HepG2 (cell line): ENCODE measurements around the gene FAM240A. TPM values are rescaled to one million over a fixed set of nuclear protein-coding genes. Genes with fewer than 3 reads are reported as not detected.
A peak's percentile ranks its signal among the peaks of the same experiment; 100 is the strongest.

Experiments used
- ATAC-seq: fragments of 200-7000 bp; cut with Tn5 transposase; 3 replicates; pipeline ENCODE4 v1.9.1; 2020; ENCODE audit warnings: mild to moderate bottlenecking, moderate library complexity
- BruUV-seq: library from RNA; stranded (reverse); fragments of 400-500 nt; replicated peaks from 2 replicates; lab custom pipeline; 2021; lab: Mats Ljungman, UMichigan
- CTCF ChIA-PET: fragments of 300-600 bp; formaldehyde crosslinking; extraction: SDS; loops from one replicate; lab custom pipeline; 2021; ENCODE audit warnings: low total read pairs, inconsistent platforms, low intra/inter-chr PET ratio; lab: Yijun Ruan, JAX
- POLR2A ChIA-PET: fragments of 350-600 bp; sonication (Branson Sonifier 250); formaldehyde crosslinking; loops from one replicate; lab custom pipeline; 2020; ENCODE audit warnings: antibody characterized with exemption, inconsistent platforms; lab: Yijun Ruan, JAX
- DNase-seq: peaks from one replicate; pipeline ENCODE4 v3.0.0-alpha.2; 2015; ENCODE audit warnings: low spot score
- FAIRE-seq: peaks from 3 replicates; lab custom pipeline; 2011; peaks lifted over from hg19 to GRCh38; lab: Jason Lieb, UNC
- H2AFZ ChIP-seq: one replicate; pipeline ENCODE4 v1.6.1; 2011; ENCODE audit warnings: low read length, inconsistent platforms
- H3K27ac ChIP-seq: fragments of 300-600 bp; 3 replicates; pipeline ENCODE4 v1.8.0; 2011; ENCODE audit warnings: mixed run types, mild to moderate bottlenecking, mixed read lengths, low read length, inconsistent platforms; ENCODE audit not compliant: insufficient read depth; ENCODE audit errors: extremely low read length
- H3K27me3 ChIP-seq, 2 experiments: fragments of 200-600 bp in 1 of 2; 2 replicates in 1 of 2; 3 replicates in 1 of 2; pipeline versions ENCODE4 v1.6.0 to v1.8.0; 2011; ENCODE audit warnings: low read length in 2 of 2, mild to moderate bottlenecking in 2 of 2, moderate library complexity in 2 of 2, inconsistent platforms in 1 of 2; ENCODE audit not compliant: insufficient read depth in 2 of 2, control insufficient read depth in 1 of 2
- H3K36me3 ChIP-seq, 2 experiments: fragments of 200-600 bp in 1 of 2; replicated peaks in 1 of 2; 2 replicates in 1 of 2; 3 replicates in 1 of 2; pipeline versions ENCODE4 v1.5.1 to v1.8.0; 2011; ENCODE audit warnings: low read length in 2 of 2, inconsistent platforms in 1 of 2; ENCODE audit not compliant: insufficient read depth in 2 of 2, control insufficient read depth in 1 of 2
- H3K4me1 ChIP-seq: 2 replicates; pipeline ENCODE4 v1.5.1; 2012; ENCODE audit warnings: low read length, inconsistent platforms; ENCODE audit not compliant: insufficient read depth
- H3K4me2 ChIP-seq: 2 replicates; pipeline ENCODE4 v1.6.0; 2011; ENCODE audit warnings: low read depth, low read length, inconsistent platforms
- H3K4me3 ChIP-seq, 3 experiments: fragments of 200-600 bp in 1 of 3; sonication (generic), shearing (Covaris generic) in 1 of 3; replicated peaks in 1 of 3; 2 replicates each; pipeline ENCODE4 v1.5.1; 2011 to 2016; ENCODE audit warnings: low read length in 3 of 3, inconsistent platforms in 2 of 3, low read depth in 2 of 3, mild to moderate bottlenecking in 2 of 3, control low read depth in 1 of 3, mixed read lengths in 1 of 3; ENCODE audit not compliant: insufficient read depth in 1 of 3
- H3K79me2 ChIP-seq: one replicate; pipeline ENCODE4 v1.6.1; 2011; ENCODE audit warnings: low read length, inconsistent platforms; ENCODE audit not compliant: insufficient read depth
- H3K9ac ChIP-seq: 2 replicates; pipeline ENCODE4 v1.6.0; 2011; ENCODE audit warnings: mild to moderate bottlenecking, low read depth, low read length, inconsistent platforms; ENCODE audit not compliant: insufficient read depth
- H3K9me3 ChIP-seq: 2 replicates; pipeline ENCODE4 v1.5.1; 2012; ENCODE audit warnings: mild to moderate bottlenecking, low read length
- H4K20me1 ChIP-seq: 2 replicates; pipeline ENCODE4 v1.6.0; 2011; ENCODE audit warnings: inconsistent platforms, mild to moderate bottlenecking, low read length, moderate library complexity; ENCODE audit not compliant: insufficient read depth
- CEBPB ChIP-seq: IDR thresholded peaks from 2 replicates; pipeline ENCODE4 v1.6.1; 2011; ENCODE audit warnings: low read depth, low read length, improper control_type of control experiment, borderline replicate concordance
- CEBPG ChIP-seq: IDR thresholded peaks from 2 replicates; pipeline ENCODE4 v1.6.1; 2016
- NR2F6 ChIP-seq, 2 experiments: IDR thresholded peaks; 2 replicates each; pipeline ENCODE4 v1.6.1; 2016; ENCODE audit warnings: antibody characterized with exemption in 1 of 2, mild to moderate bottlenecking in 1 of 2
- PHF8 ChIP-seq: sonication (generic); formaldehyde crosslinking; IDR thresholded peaks from 2 replicates; pipeline ENCODE4 v1.5.0; 2020; ENCODE audit warnings: missing genetic modification reagents
- RARA ChIP-seq: IDR thresholded peaks from 2 replicates; pipeline ENCODE4 v1.6.1; 2016; ENCODE audit warnings: missing genetic modification reagents, missing compliant biosample characterization
- RXRB ChIP-seq: IDR thresholded peaks from 2 replicates; pipeline ENCODE4 v1.6.1; 2016; ENCODE audit warnings: borderline replicate concordance, missing genetic modification reagents, missing compliant biosample characterization
- ZNF12 ChIP-seq: sonication (generic); formaldehyde crosslinking; IDR thresholded peaks from 2 replicates; pipeline ENCODE4 v1.5.0; 2020; ENCODE audit warnings: missing genetic modification reagents
- WGBS: methylation state at CpG from one replicate; pipeline ENCODE4 v1.1.6; 2017; ENCODE audit warnings: low lambda C conversion rate; 5-methylcytosine and 5-hydroxymethylcytosine counted together
- in situ Hi-C: cut with HindIII; loops from 2 replicates; pipeline ENCODE4 v1.10.0; 2017; ENCODE audit warnings: low pct_unique_long_range_greater_than_20kb; ENCODE audit not compliant: extremely low pct_ligation_motif_present
- intact Hi-C: fragments of 100-400 bp; cut with micrococcal nuclease; formaldehyde crosslinking; loops from one replicate; pipeline ENCODE4 v1.10.0; 2022; ENCODE audit not compliant: unreplicated experiment
- polyA plus RNA-seq, 8 experiments: library from polyadenylated mRNA; depleted of rRNA in 3 of 8; stranded (reverse) in 7 of 8; unstranded in 1 of 8; fragments of >200 nt; fragmentation: Illumina TruSeq in 4 of 8; extraction: Trizol in 4 of 8; gene quantifications; 2 replicates each; pipeline versions ENCODE4 v1.2.1 to v1.2.3, GENCODE V29; 2011 to 2016; ENCODE audit warnings: low read depth in 4 of 8, missing spikeins in 1 of 8, mixed read lengths in 1 of 8; ENCODE audit not compliant: insufficient read depth in 1 of 8
- total RNA-seq, 5 experiments: library from RNA; depleted of rRNA; stranded (reverse); fragments of >200 nt; fragmentation: Illumina TruSeq; extraction: Trizol; gene quantifications; 2 replicates each; pipeline ENCODE4 v1.2.3, GENCODE V29; 2016; ENCODE audit warnings: low read depth in 1 of 5
- TF ChIP-seq, protein P1 (sequence below): IDR thresholded peaks from 2 replicates; pipeline ENCODE4 v1.6.1; 2016; ENCODE audit warnings: missing compliant biosample characterization, missing genetic modification reagents, borderline replicate concordance
- TF ChIP-seq, protein P2 (sequence below): IDR thresholded peaks from 2 replicates; pipeline ENCODE4 v1.6.1; 2016; ENCODE audit warnings: missing genetic modification reagents, missing compliant biosample characterization
- TF ChIP-seq, protein P3 (sequence below): sonication (generic); formaldehyde crosslinking; IDR thresholded peaks from 2 replicates; pipeline ENCODE4 v1.8.0; 2022; ENCODE audit warnings: missing genetic modification reagents, mild to moderate bottlenecking, borderline replicate concordance
- TF ChIP-seq, protein P4 (sequence below): sonication (generic); formaldehyde crosslinking; IDR thresholded peaks from 2 replicates; pipeline ENCODE4; 2020; ENCODE audit warnings: missing genetic modification reagents, mild to moderate bottlenecking, borderline replicate concordance

The FAM240A gene
- total and polyA plus RNA-seq, 2 of the 13 experiments (the other 11 are each of a cell fraction or from before 2014, with no cell fraction given): not detected

DNA sequence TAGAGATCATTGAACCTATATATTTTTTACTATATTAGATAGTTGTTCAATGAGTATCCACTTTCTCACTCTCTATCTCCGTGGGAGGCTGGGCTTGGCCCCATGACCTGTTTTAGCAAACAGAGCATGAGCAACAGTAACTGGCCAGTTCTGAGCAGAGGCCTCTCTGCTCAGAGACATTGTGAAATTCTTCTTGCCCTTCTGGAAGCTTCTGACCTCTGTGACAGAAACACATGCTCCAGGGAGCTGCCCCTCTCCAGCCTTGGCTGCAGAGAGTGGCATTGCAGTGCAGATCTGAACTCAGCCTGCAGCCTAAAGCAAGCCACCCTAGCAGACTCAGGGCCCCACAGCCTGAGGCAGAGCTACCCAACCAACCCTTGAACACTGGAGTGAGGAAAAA lies 20.5 kb downstream of the FAM240A start:
- H3K4me3 ChIP-seq: no peak overlapping the region
- FAIRE-seq (no peak), ATAC-seq (peak; percentile 71), DNase-seq (peak; percentile 30)
- H3K27ac ChIP-seq: no peak overlapping the region
- no peaks in the 10 kb centered on the region; a peak in 2 of 5 replicates for H3K27me3 ChIP-seq
- H3K79me2 ChIP-seq: no peaks in the 10 kb centered on the region
- TF ChIP-seq NR2F6 (IDR thresholded peaks at IDR 0.05) (peak; percentile 13; the same call in 1 of the 2 replicates), NR2F6 (CRISPR knock-in tag; IDR thresholded peaks at IDR 0.05) (peak; percentile 35; the same call in 1 of the 2 replicates), CEBPG (CRISPR knock-in tag) (peak; percentile 28; the same call in 1 of the 2 replicates), CEBPB (peak; percentile 63), RXRB (CRISPR knock-in tag) (0 out of 2 replicates have a peak, but pooled peaks have one; percentile 22), PHF8 (CRISPR knock-in tag) (no peak), RARA (CRISPR knock-in tag) (peak; percentile 24; the same call in 1 of the 2 replicates)
- TF ChIP-seq, protein P1, sequence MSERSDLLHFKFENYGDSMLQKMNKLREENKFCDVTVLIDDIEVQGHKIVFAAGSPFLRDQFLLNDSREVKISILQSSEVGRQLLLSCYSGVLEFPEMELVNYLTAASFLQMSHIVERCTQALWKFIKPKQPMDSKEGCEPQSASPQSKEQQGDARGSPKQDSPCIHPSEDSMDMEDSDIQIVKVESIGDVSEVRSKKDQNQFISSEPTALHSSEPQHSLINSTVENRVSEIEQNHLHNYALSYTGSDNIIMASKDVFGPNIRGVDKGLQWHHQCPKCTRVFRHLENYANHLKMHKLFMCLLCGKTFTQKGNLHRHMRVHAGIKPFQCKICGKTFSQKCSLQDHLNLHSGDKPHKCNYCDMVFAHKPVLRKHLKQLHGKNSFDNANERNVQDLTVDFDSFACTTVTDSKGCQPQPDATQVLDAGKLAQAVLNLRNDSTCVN (CRISPR knock-in tag): no peak
- ChIA-PET POLR2A (no interaction called here), CTCF (no interaction called here)
- H4K20me1 ChIP-seq: no peaks in the 10 kb centered on the region
- no TSS peak for BruUV-seq
- H3K4me2 ChIP-seq: no peak overlapping the region
- H2AFZ ChIP-seq: no peak overlapping the region
- in situ Hi-C loops: no loop called here
- 0% methylated on average over 1 of the region's 1 CpG for WGBS
- H3K9me3 ChIP-seq: no peaks in the 10 kb centered on the region
- no peak overlapping the region for H3K9ac ChIP-seq
- no peaks in the 10 kb centered on the region for H3K36me3 ChIP-seq
- intact Hi-C loops: no loop called here
- peaks cover 7% of the 10 kb centered on the region for H3K4me1 ChIP-seq

DNA sequence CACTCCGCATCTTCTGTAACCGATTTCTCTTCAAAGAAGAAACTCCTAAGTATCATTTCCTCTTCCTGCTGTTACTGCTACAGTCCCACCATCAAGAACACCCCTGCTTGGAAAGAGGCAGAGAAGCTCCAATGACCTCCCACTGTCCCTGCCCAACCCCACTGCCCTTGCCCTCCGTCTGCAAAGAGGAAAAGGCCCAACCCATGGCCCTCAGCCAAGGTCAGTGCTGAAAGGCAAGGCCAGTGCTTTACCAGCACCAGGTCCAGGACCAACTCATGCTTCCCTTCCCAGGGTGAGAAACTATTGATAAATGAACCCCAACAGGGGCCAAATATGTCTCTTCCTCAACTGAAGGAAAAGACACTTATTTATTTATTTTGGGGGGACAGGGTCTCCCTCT lies 22.5 kb downstream of the FAM240A start:
- ChIA-PET POLR2A (no interaction called here), CTCF (no interaction called here)
- Histone ChIP-seq H2AFZ (no peak overlapping the region), H3K4me2 (no peak overlapping the region), H3K79me2 (no peaks in the 10 kb centered on the region), H3K4me1 (peaks cover 7% of the 10 kb centered on the region), H4K20me1 (no peaks in the 10 kb centered on the region), H3K36me3 (no peaks in the 10 kb centered on the region), H3K4me3 (no peak overlapping the region), H3K27me3 (no peaks in the 10 kb centered on the region; a peak in 1 of 5 replicates), H3K9ac (no peak overlapping the region), H3K27ac (no peak overlapping the region), H3K9me3 (no peaks in the 10 kb centered on the region)
- intact Hi-C loops (no loop called here), in situ Hi-C loops (no loop called here)
- BruUV-seq: no TSS peak
- no peak for ATAC-seq
- DNase-seq: no peak
- WGBS: 62% methylated on average over 3 of the region's 3 CpGs
- FAIRE-seq: no peak
- TF ChIP-seq, protein P2, sequence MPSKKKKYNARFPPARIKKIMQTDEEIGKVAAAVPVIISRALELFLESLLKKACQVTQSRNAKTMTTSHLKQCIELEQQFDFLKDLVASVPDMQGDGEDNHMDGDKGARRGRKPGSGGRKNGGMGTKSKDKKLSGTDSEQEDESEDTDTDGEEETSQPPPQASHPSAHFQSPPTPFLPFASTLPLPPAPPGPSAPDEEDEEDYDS (CRISPR knock-in tag): no peak
- TF ChIP-seq, protein P3, sequence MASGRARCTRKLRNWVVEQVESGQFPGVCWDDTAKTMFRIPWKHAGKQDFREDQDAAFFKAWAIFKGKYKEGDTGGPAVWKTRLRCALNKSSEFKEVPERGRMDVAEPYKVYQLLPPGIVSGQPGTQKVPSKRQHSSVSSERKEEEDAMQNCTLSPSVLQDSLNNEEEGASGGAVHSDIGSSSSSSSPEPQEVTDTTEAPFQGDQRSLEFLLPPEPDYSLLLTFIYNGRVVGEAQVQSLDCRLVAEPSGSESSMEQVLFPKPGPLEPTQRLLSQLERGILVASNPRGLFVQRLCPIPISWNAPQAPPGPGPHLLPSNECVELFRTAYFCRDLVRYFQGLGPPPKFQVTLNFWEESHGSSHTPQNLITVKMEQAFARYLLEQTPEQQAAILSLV: no peak
- peak; percentile 74 for TF ChIP-seq ZNF12 (CRISPR knock-in tag)
- TF ChIP-seq, protein P4, sequence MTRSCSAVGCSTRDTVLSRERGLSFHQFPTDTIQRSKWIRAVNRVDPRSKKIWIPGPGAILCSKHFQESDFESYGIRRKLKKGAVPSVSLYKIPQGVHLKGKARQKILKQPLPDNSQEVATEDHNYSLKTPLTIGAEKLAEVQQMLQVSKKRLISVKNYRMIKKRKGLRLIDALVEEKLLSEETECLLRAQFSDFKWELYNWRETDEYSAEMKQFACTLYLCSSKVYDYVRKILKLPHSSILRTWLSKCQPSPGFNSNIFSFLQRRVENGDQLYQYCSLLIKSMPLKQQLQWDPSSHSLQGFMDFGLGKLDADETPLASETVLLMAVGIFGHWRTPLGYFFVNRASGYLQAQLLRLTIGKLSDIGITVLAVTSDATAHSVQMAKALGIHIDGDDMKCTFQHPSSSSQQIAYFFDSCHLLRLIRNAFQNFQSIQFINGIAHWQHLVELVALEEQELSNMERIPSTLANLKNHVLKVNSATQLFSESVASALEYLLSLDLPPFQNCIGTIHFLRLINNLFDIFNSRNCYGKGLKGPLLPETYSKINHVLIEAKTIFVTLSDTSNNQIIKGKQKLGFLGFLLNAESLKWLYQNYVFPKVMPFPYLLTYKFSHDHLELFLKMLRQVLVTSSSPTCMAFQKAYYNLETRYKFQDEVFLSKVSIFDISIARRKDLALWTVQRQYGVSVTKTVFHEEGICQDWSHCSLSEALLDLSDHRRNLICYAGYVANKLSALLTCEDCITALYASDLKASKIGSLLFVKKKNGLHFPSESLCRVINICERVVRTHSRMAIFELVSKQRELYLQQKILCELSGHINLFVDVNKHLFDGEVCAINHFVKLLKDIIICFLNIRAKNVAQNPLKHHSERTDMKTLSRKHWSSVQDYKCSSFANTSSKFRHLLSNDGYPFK: no peak
